NB4 (cell line): ENCODE results near the gene TSPY2.
"Not testable (repeated sequence)": the region's sequence is repeated elsewhere in the genome, so short reads cannot be mapped to it uniquely, and the experiment has no call there.

Experiments
- DNase-seq: peaks from one replicate; pipeline ENCODE4 v3.0.0; 2010; ENCODE audit warnings: low read depth
- H3K4me3 ChIP-seq: one replicate; pipeline ENCODE4 v1.5.1; 2011; ENCODE audit warnings: mild to moderate bottlenecking, low read depth, low read length, moderate library complexity

The TSPY2 gene, protein sequence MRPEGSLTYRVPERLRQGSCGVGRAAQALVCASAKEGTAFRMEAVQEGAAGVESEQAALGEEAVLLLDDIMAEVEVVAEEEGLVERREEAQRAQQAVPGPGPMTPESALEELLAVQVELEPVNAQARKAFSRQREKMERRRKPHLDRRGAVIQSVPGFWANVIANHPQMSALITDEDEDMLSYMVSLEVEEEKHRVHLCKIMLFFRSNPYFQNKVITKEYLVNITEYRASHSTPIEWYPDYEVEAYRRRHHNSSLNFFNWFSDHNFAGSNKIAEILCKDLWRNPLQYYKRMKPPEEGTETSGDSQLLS

DNA sequence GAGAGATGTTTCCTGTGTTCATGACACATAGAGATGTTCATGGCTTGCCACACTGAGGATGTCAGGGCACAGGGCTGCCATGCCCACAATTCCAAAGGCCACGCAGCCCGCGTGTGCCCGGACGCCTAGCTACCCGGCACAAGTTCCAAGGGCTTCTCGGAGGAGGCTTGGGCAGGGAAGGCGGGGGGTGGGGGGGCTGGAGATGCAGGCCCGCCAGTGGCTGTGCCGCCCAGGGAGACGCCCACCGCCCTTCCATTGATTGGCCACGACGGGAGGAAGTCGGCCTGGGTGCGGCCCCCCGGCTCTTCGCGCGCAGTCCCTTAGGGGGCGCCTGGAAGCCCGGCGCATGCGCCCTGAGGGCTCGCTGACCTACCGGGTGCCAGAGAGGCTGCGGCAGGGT, at the start of gene TSPY2:
Gene TSPY2 (plus strand): TSS at position 301 of the 400 bp plus-strand sequence. CDS start 46 bp downstream, at position 347.
- not testable (repeated sequence) for H3K4me3 ChIP-seq, DNase-seq

DNA sequence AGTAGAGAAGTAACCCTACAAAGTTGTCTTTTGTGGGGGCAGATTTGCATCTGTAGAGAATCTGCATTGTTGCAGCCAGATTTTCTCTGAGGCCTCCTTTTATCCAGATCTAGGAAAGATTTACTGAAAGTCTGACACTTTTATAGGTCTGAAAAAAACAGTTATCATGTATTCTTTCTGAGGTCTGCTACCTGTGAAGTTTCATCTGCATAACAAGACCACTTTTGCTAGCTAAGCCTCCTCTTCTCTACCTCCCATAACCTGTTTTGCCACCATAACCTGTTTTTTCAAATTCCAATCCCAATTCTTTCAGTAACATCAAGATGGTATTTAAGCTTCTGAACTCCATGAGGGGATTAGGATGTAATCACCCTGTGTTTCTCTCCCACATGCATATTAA, 36.5 kb upstream of the TSPY2 start:
- not testable (repeated sequence) for DNase-seq, H3K4me3 ChIP-seq

DNA sequence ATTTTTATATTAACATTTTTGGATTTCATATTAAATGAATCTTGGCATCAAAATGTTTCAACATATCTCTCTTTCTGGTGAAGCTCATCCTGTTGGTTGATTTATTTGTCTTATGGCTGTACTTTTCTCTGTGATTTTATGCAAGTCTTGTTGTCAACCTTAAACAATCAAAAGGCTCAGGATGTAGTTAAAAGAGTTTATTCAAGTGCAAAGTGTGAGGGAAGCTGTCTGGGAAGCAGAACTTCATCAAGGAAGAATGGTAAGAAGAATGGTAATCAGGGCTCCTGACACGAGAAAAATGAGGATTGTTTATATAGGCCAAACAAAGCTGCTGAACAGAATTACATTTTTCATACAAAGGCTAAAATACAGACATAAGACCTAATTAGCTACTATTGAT, 29.0 kb upstream of the TSPY2 start:
- not testable (repeated sequence) for DNase-seq, H3K4me3 ChIP-seq

DNA sequence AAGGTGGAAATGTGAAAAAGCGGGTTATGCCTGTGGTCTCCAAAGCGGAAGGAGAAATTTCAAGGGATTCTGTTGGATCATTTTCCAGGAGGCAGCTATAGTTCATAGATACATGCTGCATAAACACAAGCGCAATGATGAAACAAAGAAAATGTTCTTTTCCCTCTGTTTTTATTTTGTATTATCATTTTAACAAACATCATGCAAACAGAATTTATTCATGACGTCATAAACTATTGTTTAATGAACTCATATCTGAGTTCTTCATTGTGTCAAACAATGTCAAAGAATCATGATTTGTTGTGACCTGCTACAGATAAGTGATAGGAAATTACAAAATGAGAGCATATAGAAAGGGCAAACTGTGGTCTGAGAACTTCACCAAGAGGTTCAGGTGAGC, 23.8 kb downstream of the TSPY2 start:
- H3K4me3 ChIP-seq, DNase-seq: not testable (repeated sequence)
